H7 (cell line): Measurements from ENCODE around the gene ARMC2. TPM values are rescaled to one million over a fixed set of nuclear protein-coding genes. Genes with fewer than 3 reads are reported as not detected.

Experiments
- DNase-seq: peaks from one replicate; pipeline ENCODE4 v3.0.0; 2012
- H3K27me3 ChIP-seq: 2 replicates; pipeline ENCODE4 v1.6.0; 2011; ENCODE audit warnings: mild to moderate bottlenecking, low read length; ENCODE audit not compliant: control insufficient read depth, insufficient read depth
- H3K36me3 ChIP-seq: replicated peaks from 2 replicates; pipeline ENCODE4 v1.5.1; 2011; ENCODE audit warnings: low read length; ENCODE audit not compliant: control insufficient read depth, insufficient read depth
- H3K4me3 ChIP-seq: 2 replicates; pipeline ENCODE4 v1.5.1; 2011; ENCODE audit warnings: low read depth, mild to moderate bottlenecking, control low read depth, low read length, moderate library complexity; ENCODE audit not compliant: insufficient read depth
- total RNA-seq: library from RNA; depleted of rRNA; stranded (reverse); fragments of >200 nt; shearing (Covaris generic); gene quantifications from 2 replicates; pipeline ENCODE4 v1.2.3, GENCODE V29; 2014

The ARMC2 gene
- total RNA-seq, 1 experiment from 2014 or later, result 1.3 TPM

DNA sequence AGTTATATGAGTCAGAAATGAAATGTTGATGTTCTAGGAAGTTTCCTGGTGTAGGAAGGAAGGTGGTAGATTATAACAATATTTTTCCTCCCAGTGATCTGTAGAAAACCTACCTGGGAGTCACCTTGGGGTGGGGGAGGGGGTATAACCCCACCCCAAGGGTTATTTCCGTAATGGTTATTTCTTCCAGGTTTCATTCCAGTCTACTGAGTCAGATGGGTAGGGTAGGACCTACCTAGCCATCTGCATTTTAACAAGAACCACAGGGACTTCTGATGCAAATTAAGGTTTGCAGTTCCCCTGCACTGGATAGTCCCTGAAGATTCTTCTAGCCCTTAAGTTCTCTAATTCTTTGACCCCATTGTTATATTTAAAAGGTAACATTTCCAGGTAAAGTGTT lies 88.9 kb downstream of the ARMC2 start:
- Histone ChIP-seq H3K4me3 (no peak overlapping the region), H3K27me3 (no peaks in the 10 kb centered on the region), H3K36me3 (no peaks in the 10 kb centered on the region)
- no peak for DNase-seq

DNA sequence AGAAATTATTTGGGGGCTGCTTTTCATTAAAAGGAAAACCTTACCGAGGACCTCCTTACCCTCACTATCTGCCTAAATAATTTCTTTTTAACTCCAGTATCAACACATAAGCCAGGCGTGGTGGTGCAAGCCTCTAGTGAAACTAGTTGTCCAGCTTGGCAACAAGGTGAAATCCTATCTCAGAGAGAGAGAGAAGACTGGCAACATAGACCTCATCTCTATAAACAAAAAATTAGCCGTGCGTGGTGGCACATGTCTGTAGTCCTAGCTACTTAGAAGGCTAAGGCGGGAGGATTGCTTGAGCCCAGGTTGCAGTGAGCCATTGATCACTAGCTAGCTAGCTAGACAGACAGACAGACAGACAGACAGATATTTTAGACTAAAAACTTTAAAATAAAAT lies 92.5 kb downstream of the ARMC2 start:
- no peak overlapping the region for H3K4me3 ChIP-seq
- DNase-seq, result no peak
- H3K27me3 ChIP-seq, result no peaks in the 10 kb centered on the region
- H3K36me3 ChIP-seq, result no peaks in the 10 kb centered on the region

DNA sequence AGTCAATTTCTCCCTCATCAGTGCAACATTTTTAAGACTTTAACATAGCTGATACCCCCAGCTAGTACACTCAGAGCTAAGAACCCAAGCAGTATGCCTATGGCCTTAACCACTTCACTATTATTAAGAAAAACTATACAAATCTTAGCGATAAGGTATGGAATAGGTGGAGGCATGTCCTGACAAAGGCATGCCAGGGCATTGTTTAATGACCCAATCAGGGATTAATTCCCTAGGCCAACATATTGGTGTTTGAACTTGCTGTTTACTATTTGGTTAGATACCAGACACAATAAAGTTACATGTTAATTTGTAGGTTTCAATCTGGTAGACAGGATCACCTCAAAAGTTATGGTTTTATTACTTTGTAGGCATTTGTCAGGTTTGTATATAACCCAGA lies 93.1 kb downstream of the ARMC2 start:
- no peak for DNase-seq
- Histone ChIP-seq H3K4me3 (no peak overlapping the region), H3K36me3 (no peaks in the 10 kb centered on the region)

DNA sequence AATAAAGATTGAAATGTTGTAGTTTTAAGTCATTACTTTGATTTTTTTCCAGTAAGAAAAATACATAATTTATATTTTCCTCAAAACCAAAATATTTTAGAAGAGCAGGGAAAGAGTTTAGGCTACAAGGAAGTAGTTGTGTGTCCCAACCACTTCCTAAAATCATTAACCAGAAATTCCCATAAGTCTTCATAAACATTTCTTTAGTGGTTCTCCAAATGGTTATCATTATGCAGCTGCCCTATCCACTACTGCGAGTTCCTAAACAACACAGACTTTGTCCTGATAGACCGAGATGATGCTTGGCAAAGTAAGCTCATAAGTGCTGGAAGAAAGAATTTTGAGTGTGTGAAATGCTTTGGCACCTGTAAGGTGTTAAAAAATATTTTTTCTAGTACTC lies 93.6 kb downstream of the ARMC2 start:
- Histone ChIP-seq H3K4me3 (no peak overlapping the region), H3K27me3 (no peaks in the 10 kb centered on the region), H3K36me3 (no peaks in the 10 kb centered on the region)
- DNase-seq, result no peak

More for the DNA sequence above, 93.1 kb downstream of the ARMC2 start:
- H3K27me3 ChIP-seq, result no peaks in the 10 kb centered on the region

DNA sequence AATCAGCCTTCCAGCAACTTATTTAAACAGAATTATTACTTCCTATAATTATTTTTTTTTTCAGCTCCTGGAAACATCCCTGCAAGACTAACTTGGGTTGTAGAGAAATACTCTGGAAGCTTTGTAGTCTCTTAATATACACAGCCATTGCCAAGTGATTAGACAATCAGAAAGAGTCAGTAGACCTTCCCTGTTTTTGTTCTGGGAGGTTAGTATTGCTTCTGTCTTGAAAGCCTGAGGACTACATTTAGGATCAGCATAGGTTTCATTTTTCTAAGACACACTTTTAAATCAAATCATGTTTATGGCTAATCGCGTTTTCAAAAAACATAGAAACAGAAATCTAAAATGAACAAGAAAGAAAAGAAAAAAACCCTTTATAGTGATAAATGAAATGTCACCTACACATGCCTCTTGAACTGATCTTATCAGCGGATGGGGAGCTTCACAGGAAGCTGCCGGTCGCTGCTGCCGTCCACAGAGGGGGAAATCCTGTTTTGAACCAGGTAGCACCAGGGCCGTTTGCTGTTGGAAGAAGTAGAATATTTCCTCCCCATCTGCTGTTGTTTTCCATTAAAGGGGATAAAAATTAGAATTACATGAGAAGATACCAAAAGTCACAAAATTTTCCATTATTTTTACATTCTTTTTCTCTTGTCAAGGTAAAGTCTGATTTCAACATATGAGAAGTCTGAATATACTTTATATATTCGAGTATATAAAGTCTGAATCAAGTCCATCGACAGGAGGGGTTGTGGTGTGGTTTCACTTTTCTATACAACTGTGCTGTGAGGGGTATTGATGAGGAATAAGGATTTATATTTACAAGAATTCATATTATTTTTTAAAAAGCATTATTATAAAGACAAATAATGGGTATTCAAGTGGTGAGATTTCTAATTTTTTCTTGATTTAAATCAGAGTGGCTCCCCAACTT lies 94.6 kb downstream of the ARMC2 start:
- Histone ChIP-seq H3K27me3 (no peaks in the 10 kb centered on the region), H3K36me3 (no peaks in the 10 kb centered on the region), H3K4me3 (no peak overlapping the region)
- no peak for DNase-seq

DNA sequence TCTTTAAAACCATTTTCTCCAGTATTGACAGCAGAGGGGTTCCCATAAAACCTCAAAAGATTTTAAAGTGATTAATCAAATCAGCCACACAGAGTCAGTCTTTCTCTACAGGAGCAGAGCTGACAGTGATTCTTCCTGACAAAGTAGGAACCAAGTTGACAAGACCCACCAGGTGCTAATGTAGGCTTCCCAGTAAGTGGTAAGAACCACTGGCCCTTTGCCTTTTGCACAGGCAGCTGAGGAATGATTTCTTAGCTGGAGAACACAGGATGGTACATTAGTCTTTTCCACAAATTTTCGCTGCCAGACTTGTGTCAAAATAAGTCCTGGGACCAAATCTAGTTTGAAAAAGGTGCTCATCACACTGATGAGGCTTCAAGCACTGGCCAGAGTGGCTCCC lies 95.8 kb downstream of the ARMC2 start:
- no peak for DNase-seq
- Histone ChIP-seq H3K27me3 (no peaks in the 10 kb centered on the region), H3K36me3 (no peaks in the 10 kb centered on the region), H3K4me3 (no peak overlapping the region)

GRCh38 chr6:108944707-108945680 lies 96.8 kb downstream of the ARMC2 start:
- no peak for DNase-seq
- H3K4me3 ChIP-seq, result no peak overlapping the region

GRCh38 chr6:108945681-108946159 lies 97.5 kb downstream of the ARMC2 start:
- peak; percentile 43 for DNase-seq
- Histone ChIP-seq H3K36me3 (no peaks in the 10 kb centered on the region), H3K4me3 (no peak overlapping the region), H3K27me3 (no peaks in the 10 kb centered on the region)

More at GRCh38 chr6:108944707-108945680, 96.8 kb downstream of the ARMC2 start:
- Histone ChIP-seq H3K36me3 (no peaks in the 10 kb centered on the region), H3K27me3 (no peaks in the 10 kb centered on the region)

- H3K36me3 ChIP-seq, result no peaks in the 10 kb centered on the region
- no peak overlapping the region for H3K4me3 ChIP-seq
- no peaks in the 10 kb centered on the region for H3K27me3 ChIP-seq
- DNase-seq, result no peak
Measured at GRCh38 chr6:108946695-108947094, 98.5 kb downstream of the ARMC2 start.

DNA sequence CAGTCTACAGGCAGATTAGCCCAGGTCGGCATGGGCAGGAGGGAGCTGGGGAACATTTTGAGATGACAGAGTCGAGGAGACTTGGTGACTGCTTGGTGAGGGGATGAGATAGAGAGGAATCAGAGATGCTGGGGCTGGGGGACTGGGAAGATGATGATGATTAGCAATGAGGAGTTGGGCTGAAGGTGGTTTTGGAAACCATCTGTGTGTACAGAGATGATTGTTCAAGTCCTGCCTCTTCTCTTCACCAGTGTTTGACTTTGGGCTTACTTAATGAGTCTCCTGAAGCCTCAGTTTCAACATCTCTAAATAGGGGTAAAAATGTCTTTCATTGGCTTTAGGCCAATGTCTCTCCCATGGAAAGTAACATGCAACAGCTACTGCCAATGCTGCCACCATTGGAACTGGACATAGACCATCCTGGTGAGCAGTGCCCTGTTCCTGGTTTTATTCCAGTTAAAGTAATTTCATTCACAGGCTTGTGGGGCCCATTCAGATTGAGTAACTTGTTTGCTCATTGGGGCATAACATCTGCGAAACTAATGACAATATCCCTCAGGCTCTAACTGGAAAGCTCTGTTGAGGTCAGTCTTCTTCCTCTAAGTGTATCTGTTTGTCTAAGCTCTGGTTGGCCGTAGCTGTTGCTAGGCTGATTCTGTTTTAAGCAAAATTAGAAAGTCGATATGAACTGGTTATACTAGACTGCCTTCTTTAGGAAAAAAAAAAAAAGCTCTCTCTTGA lies 99.1 kb downstream of the ARMC2 start:
- Histone ChIP-seq H3K27me3 (no peaks in the 10 kb centered on the region), H3K36me3 (no peaks in the 10 kb centered on the region), H3K4me3 (no peak overlapping the region)
- no peak for DNase-seq

- DNase-seq, result no peak
- H3K36me3 ChIP-seq, result no peaks in the 10 kb centered on the region
- H3K27me3 ChIP-seq, result no peaks in the 10 kb centered on the region
- no peak overlapping the region for H3K4me3 ChIP-seq
Measured at GRCh38 chr6:108948181-108948661, 100.0 kb downstream of the ARMC2 start.

DNA sequence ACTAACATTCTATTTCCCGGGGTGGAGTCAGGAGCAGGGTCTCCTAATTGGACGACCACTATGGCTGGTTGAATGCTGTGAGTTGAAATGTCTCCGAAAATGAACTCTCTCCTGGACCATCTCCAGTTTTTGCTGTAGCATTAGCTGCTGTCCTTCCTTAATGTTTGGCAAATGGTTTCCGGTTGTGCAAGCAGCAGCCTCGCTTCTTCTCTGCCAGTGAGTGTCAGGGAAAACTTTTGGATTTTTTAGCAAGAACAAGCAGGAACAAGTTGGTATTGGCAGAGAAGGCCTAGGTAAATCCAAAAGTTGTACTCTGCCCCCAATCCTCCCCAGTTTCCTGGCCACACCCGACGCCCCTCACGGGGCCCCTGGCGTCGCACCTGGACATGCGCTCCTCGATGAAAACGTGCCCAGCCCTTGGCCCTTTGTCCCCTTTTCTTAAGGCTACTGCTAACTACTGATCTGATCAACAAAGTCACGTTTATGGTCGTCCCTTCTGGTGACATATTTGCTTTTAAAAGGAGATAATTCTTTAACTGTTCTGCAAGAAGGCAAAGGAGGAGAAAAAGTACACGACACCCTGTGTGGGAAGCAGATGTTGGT lies 103.2 kb downstream of the ARMC2 start:
- Histone ChIP-seq H3K36me3 (no peaks in the 10 kb centered on the region), H3K4me3 (no peak overlapping the region), H3K27me3 (no peaks in the 10 kb centered on the region)
- DNase-seq, result no peak

DNA sequence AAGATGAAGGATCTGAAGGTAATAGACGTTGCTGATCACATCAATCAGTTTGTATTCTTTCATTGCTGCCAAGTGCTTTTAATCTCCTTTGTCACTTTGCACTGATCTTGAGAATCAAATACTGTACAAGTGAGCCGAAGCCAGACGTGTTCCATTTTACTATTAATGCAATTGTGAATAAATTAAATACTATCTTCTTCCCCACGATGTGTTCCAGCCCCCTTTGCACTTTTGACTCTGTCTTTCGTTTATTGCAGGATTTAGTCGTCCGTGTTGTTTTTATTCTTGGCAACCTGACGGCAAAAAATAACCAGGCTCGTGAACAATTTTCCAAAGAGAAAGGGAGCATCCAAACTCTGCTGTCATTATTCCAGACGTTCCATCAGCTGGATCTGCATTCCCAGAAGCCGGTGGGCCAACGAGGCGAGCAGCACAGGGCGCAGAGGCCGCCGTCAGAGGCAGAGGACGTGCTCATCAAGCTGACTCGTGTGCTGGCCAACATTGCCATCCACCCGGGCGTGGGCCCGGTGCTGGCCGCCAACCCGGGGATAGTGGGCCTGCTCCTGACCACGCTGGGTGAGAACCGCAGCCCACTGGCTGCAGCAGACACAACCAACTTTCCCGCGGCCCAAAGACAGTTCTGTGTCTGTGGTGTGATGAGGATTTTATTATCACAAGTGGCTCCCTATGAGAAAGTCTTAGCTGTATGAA lies 104.7 kb downstream of the ARMC2 start:
- no peak overlapping the region for H3K4me3 ChIP-seq
- no peaks in the 10 kb centered on the region for H3K36me3 ChIP-seq
- H3K27me3 ChIP-seq, result no peaks in the 10 kb centered on the region
- DNase-seq, result no peak
